B cell (primary cell): ENCODE data around the gene UCKL1.

Experiments
- CTCF ChIP-seq: fragments of 200-600 bp; IDR thresholded peaks from one replicate; pipeline ENCODE4 v1.8.0; 2022; ENCODE audit warnings: antibody characterized with exemption, mild to moderate bottlenecking
- EZH2 ChIP-seq: IDR thresholded peaks from 2 replicates; pipeline ENCODE4 v1.6.1; 2012; ENCODE audit warnings: borderline replicate concordance, low read depth, mild to moderate bottlenecking, moderate library complexity, low read length; ENCODE audit not compliant: insufficient read depth, poor library complexity, severe bottlenecking

GRCh38 chr20:63947638-63948456, 8.4 kb downstream of the UCKL1 start:
- TF ChIP-seq CTCF (no peak), EZH2 (no peak)
